ENCODE measurements around the gene IL13.

The IL13 gene

DNA sequence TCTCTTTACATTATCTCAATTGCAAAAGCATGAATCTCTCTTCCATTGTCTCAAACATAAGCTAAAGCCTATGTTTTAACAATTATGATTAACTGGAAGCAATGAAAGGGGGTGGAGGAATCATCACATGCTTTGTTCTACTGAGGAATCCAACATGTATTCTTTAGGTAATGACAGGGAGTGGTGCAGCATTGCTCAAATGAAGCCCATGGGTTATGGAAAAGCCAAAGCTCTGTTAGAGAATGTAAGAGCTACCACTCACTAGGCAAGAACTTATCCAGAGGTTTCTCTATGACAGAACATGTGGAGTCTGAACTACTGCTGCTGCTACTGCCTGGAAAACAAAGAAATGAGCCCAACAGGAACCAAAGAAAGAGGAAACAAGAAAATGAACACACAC, 50.7 kb downstream of the IL13 start:
- TF ChIP-seq CTCF (conservative IDR thresholded peaks at IDR 0.05) = no peak
- no peak overlapping the region for H3K27ac ChIP-seq
